Measurements from ENCODE around the gene HGFAC.

HGFAC gene

GRCh38 chr4:3441501-3442459, at the start of gene HGFAC:
Gene HGFAC, plus strand, starts transcription at chr4:3441968. Its CDS starts 34 bp downstream, at chr4:3442002.
- no peak for DNase-seq (ENCODE audit: low spot score)

GRCh38 chr4:3392321-3392720, 49.4 kb upstream of the HGFAC start:
- no peak for DNase-seq (ENCODE audit: low spot score)

GRCh38 chr4:3393171-3393570, 48.6 kb upstream of the HGFAC start:
- no peak for DNase-seq (ENCODE audit: low spot score)

GRCh38 chr4:3396600-3396999, 45.2 kb upstream of the HGFAC start:
- no peak for DNase-seq (ENCODE audit: low spot score)

GRCh38 chr4:3397128-3397527, 44.6 kb upstream of the HGFAC start:
- DNase-seq (ENCODE audit: low spot score), result no peak

GRCh38 chr4:3399277-3400194, 42.2 kb upstream of the HGFAC start:
- no peak for DNase-seq (ENCODE audit: low spot score)

GRCh38 chr4:3401436-3402171, 40.2 kb upstream of the HGFAC start:
- DNase-seq (ENCODE audit: low spot score), result no peak

GRCh38 chr4:3402491-3403347, 39.0 kb upstream of the HGFAC start:
- DNase-seq (ENCODE audit: low spot score), result peak; percentile 90

- no peak for DNase-seq (ENCODE audit: low spot score)
These were observed 38.3 kb upstream of the HGFAC start for GRCh38 chr4:3403348-3403906.

- no peak for DNase-seq (ENCODE audit: low spot score)
These were observed 37.2 kb upstream of the HGFAC start for GRCh38 chr4:3404546-3404945.

- DNase-seq (ENCODE audit: low spot score), result no peak
These were observed 36.6 kb upstream of the HGFAC start for GRCh38 chr4:3405176-3405575.

GRCh38 chr4:3406021-3406420, 35.7 kb upstream of the HGFAC start:
- no peak for DNase-seq (ENCODE audit: low spot score)

GRCh38 chr4:3406431-3406830, 35.3 kb upstream of the HGFAC start:
- DNase-seq (ENCODE audit: low spot score), result no peak

GRCh38 chr4:3407171-3407771, 34.5 kb upstream of the HGFAC start:
- DNase-seq (ENCODE audit: low spot score), result no peak

- DNase-seq (ENCODE audit: low spot score), result no peak
These were observed 33.6 kb upstream of the HGFAC start for GRCh38 chr4:3407930-3408792.

GRCh38 chr4:3408793-3409330, 32.9 kb upstream of the HGFAC start:
- no peak for DNase-seq (ENCODE audit: low spot score)

GRCh38 chr4:3409571-3410091, 32.1 kb upstream of the HGFAC start:
- no peak for DNase-seq (ENCODE audit: low spot score)

- no peak for DNase-seq (ENCODE audit: low spot score)
These were observed 31.2 kb upstream of the HGFAC start for GRCh38 chr4:3410401-3411135.

Data from AG20443 (cell line).